Measurements from ENCODE around the gene NAT16.

The NAT16 gene

GRCh38 chr7:101170617-101171441 lies 9.3 kb downstream of the NAT16 start:
- no peak for DNase-seq

- peak; percentile 26 to 52 for DNase-seq
Observed at GRCh38 chr7:101169838-101170551, 10.1 kb downstream of the NAT16 start.

GRCh38 chr7:101169110-101169837 lies 10.8 kb downstream of the NAT16 start:
- DNase-seq: no peak

GRCh38 chr7:101168412-101169049 lies 11.6 kb downstream of the NAT16 start:
- DNase-seq: no peak

- DNase-seq: no peak
Observed at GRCh38 chr7:101167645-101168411, 12.3 kb downstream of the NAT16 start.

GRCh38 chr7:101166909-101167644 lies 13.0 kb downstream of the NAT16 start:
- DNase-seq: peak; percentile 34 to 53

GRCh38 chr7:101166648-101166908 lies 13.5 kb downstream of the NAT16 start:
- no peak for DNase-seq

GRCh38 chr7:101165958-101166647 lies 14.0 kb downstream of the NAT16 start:
- DNase-seq: no peak

GRCh38 chr7:101165075-101165957 lies 14.8 kb downstream of the NAT16 start, which contains the start of gene VGF:
TSS of gene VGF (minus strand) at chr7:101165569. CDS start at chr7:101164843, 726 bp downstream.
- DNase-seq: peak; percentile 93

GRCh38 chr7:101164071-101164840 lies 15.8 kb downstream of the NAT16 start:
- DNase-seq: no peak

GRCh38 chr7:101163279-101164070 lies 16.6 kb downstream of the NAT16 start:
- peak; percentile 59 to 67 for DNase-seq

GRCh38 chr7:101162551-101163278 lies 17.4 kb downstream of the NAT16 start:
- peak in 1 of 2 experiments; percentile 67 for DNase-seq

- no peak for DNase-seq
Observed at GRCh38 chr7:101161692-101162471, 18.2 kb downstream of the NAT16 start.

GRCh38 chr7:101160910-101161309 lies 19.2 kb downstream of the NAT16 start:
- DNase-seq: no peak

- DNase-seq: no peak
Observed at GRCh38 chr7:101159696-101160674, 20.1 kb downstream of the NAT16 start.
